DMS79 treated with DMSO at 0.1 percent for 48 hours (cell line): ENCODE measurements around the gene FHIT.
"Not testable (repeated sequence)": the region's sequence is repeated elsewhere in the genome, so short reads cannot be mapped to it uniquely, and the experiment has no call there.

ENCODE experiments used
- DNase-seq: peaks from one replicate; lab custom pipeline; 2025; lab: John Stamatoyannopoulos, UW

FHIT gene

DNA sequence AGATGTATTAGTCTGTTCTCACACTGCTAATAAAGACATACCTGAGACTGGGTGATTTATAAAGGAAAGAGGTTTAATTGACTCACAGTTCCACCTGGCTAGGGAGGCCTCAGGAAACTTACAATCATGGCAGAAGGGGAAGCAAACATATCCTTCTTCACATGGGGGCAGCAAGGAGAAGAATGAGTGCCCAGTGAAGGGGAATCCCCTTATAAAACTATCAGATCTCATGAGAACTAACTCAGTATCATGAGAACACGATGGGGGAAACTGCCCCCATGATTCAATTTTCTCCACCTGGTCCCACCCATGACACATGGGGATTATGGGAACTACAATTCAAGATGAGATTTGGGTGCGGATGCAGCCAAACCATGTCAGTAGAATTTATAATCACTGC lies 1316.7 kb downstream of the FHIT start:
- DNase-seq: not testable (repeated sequence)

DNA sequence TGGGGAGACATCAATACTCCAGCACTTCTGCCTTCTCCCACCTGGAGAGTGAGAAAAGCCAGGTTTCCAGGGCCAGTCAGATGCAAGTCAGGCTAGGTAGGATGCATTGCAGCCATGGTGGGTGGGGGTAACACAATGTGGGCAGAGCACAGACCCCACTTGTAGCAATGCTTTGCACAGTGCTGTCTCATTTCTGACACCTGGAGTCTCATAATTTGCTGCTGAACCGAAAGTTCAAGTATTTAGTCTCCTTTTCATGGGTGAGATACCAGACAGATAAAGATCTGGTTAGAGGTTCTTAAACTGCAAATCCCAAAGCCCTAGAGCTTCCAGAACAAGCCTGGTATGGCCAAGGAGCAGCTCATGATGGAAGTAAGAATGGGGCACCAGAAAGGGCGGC lies 1321.1 kb downstream of the FHIT start:
- DNase-seq: no peak

DNA sequence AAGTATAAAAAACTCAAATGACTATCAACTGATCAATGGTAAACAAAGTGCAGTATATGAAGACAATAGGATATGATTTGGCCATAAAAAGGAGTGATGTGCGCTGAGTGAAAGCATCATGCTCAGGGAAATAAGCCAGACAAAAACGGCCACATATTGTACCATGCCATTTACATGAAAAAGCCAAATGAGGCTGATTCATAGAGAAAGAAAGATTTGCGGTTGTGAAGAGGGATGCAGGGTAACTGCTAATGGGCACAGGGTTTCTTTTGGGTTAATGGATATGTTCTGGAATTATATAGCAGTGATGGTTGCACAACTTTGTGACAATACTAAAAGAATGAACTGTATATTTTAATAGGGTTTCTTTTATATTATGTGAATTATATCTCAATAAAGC lies 1324.2 kb downstream of the FHIT start:
- no peak for DNase-seq

DNA sequence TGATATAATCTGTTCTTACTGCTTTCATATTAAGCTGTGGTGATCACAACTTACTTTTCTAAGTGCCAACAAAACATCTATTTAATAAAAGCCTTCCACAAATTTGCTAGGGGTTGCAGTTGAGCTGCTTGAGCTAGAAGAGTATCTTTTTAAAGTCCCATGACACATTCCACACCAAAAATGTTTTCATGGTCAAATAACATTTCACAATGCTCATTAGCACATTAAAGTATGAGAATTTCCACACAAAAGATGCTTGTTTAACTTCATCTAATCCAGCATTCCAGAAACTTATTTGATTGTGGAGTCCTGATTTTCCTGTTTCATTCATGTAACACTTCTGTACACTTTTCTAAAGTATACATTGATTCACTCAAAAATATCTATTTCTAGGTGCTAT lies 1325.3 kb downstream of the FHIT start:
- no peak for DNase-seq

DNA sequence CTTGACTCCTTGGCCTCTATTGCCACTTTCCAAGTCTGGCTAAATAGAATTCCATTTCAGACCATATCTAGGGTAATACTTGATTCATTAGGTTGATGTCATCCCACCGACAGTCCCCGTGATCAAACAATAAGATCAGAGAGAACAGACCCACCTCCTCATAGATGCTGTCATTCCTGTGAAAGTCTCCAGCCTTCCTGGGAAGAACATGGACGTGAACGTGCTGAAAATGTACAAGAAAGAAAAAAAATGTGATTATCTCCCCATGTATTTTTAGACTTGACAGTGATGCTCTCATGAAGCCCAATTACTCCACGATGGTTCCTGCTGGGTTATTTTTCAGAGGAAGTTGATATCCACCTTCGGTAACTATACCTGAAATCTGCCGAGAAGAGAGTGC lies 1329.1 kb downstream of the FHIT start:
- no peak for DNase-seq

DNA sequence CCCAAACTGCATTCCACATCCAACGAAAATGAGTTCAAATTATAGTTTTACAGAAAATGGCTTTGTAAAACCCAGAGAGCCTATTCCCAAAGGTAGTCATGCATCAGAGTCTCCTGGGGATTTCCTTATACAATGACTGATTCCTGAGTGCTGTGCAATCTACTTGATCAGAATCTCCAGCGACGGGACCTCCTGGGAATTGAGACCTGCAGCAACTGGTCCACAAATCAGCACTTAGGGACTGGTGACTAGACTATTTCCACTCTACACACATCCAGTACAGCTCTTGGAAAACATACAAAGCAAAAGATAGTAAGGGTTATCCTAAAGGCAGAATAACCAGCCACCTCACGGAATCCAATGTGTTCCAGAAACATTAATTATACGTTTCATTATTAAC lies 1330.4 kb downstream of the FHIT start:
- no peak for DNase-seq

DNA sequence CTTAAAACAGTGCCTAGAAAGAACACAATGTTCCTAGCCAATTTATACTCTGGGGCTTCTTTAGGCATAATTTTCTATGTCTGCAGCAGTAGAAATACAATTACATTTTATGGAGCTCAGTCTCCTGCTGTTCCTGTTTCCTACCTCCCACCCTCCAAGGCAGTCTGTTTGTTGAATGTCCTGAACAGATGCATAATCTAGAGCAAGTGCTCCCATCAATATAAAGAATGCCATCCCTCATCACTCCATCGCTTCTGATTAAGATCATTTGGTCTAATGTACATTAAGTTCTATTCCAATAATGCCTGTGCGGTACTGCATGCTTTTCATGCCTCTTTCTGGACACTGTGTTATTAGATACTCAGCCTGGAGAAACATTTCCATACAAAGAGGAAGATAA lies 1331.7 kb downstream of the FHIT start:
- no peak for DNase-seq

DNA sequence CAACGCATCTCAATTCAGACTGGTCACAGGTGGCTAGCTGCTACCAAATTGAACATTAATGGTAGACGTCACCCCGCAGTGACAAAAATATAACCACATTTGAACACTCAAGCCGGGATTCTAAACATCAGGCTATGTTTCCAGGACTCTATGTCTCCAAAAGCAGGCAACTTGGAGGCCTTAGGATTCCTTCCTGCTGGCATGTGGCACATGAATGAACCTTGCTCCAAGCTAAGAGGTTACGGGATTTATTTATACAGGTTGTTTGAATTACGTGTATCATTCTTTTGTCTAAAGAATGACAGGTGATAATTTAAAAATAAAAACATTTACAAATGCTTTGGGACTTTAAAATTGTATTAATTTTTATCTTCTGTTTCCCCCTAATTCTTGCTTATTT lies 1337.0 kb downstream of the FHIT start:
- DNase-seq: no peak

DNA sequence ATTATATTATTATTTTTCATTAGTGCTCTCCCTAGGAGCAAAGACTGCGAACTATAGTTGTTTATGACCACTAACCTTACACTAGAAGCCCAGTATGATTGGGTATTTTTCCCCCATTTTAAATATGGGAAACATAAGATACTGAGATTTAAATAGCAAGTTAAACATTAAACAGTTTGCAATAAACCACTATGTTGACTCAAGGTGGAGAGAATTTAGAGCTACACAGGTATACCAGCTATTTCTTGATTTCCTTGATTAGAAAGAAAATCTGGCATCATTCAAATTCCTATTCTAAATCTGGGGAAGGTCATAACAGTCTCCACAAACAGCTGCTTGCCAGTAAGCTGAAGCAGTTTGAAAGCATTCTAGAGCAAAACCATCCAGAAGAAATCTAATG lies 1337.6 kb downstream of the FHIT start:
- DNase-seq: no peak

DNA sequence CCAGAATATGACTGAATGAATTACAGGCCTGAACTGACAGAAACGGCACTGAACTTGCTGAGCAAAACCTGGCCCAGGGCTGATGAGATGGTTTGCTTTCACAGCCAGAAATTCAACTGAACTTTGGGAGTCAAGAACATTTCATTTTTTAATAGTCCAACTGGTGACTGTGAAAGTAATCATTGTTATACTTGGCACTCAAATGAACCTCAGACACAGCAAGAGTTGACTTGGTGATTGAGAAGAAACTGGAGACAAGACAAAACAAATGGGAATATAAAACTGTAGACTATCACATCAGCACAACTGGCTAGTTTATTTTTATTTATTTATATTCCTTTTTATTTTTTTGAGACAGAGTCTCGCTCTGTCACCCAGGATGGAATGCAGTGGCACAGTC lies 1342.6 kb downstream of the FHIT start:
- peak; percentile 9 for DNase-seq

DNA sequence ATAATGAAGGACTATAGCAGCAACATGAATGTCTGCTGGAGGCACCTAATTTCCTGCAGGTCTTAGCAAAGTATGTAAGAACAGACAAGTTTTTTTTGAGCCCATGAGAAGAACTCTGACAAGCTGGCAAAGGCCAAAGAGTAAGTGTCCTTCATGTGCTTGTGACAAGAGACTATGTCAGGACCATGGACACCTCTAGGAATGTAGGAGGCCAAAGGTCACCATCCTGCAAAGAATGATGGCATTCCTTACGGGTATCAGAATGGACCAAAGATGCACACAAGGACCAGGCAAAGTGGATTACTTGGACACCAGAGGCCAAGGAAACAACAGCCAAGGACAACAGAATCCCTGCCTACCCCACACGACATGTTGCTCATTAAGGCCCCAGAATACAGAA lies 1343.0 kb downstream of the FHIT start:
- DNase-seq: no peak

DNA sequence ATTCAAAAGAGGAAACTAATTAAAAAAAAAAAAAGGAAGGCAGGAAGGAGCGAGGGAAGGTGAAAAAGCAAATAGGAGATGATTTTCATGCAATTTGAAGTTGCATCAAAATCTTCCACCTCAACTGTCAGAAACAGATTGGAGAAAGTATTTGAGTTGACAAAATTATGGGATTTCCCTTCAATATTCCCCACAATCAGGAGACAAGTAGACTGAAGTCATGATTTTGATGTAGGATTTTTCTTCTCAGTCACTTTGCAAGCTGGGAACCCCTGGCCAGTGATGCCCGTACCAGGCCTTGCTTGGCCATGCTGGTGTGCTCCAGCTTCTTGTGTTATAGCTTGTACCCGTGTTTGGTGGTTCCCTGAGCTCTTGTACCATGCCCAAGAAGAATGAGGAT lies 1347.0 kb downstream of the FHIT start:
- DNase-seq: no peak

DNA sequence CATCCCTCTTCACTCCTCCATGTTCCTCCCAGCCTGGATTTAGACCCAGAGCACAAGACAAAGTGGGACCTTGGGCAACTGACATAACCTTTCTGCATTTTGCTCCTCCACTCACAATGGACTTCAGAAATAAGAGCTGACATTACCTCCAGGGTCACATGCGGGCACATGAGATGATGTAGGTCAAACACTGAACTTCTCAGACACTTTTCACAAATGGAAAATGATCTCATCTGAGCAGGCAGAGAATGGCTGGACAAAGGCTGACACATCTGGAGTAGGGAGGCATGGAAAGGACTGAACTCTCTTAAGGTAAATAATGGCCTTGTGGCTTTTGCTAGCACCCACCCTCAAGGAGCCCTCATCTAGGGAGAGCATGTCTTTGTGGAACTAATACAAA lies 1352.2 kb downstream of the FHIT start:
- DNase-seq: no peak

DNA sequence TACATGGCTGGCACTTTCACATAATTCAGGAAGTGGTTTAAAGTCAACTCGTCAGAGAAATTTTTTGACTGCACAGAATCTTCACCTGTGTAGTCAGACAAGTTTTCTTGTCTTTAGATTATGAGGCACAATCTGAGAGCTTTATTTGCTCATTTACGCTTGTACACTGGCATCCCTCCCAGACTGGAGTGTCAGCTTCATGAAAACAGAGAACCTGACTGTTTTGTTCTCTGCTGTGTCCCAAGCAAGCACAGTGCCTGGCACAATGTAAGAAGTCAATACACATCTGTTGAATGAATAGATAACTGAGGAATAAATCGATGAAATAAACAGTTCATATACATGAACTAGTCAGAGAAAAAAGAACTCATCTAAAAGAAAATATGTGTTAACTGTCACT lies 1355.3 kb downstream of the FHIT start:
- no peak for DNase-seq

DNA sequence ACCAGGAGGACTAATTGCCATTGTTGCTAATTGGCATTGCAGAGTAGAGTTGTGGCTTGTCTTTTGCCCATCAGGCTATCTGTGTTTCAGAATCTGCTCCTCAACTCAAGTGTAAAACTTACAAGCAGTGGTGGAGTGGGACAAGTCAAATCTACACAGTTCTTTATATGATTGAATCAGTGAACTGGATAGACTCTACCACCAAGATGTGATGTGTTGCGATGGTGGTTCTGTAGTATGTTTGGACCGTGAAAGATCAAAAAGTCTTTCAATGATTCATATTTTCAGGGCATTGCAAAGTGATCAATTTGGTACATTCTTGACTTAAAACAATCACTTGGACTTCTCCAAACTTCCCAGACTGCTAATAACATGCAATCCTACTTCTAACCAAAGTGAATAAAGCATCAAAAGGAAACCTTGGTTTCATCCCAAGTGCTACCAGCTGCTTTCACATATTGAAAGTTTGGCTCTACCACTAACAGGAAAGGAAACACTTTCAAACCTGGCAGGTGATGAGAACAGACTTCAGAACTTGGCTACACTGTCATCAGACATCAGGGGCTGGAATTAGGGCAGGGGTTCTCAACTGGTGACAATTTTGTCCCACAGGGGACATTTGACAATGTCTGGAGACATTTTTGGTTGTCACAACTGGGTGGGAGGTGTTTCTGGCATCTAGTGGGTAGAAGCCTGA lies 1356.7 kb downstream of the FHIT start:
- no peak for DNase-seq

DNA sequence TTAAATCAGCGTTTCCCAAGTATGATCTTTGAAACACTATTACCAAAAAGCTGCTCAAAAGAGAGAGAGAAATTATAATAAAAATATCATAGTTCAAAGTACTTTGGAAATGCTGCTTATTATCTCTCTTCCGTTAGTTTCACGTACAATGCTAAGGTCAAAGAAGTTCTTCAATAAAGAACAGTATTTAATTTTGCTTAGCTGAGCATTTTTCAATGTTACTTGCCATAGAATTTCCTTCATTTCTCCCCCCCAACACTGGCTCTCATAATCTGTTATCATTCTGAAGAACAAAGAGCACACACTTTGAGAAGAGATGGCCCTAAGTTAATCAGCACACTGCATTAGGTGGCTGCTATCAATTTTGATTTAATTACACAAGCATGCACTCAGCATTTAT lies 1360.6 kb downstream of the FHIT start:
- no peak for DNase-seq

DNA sequence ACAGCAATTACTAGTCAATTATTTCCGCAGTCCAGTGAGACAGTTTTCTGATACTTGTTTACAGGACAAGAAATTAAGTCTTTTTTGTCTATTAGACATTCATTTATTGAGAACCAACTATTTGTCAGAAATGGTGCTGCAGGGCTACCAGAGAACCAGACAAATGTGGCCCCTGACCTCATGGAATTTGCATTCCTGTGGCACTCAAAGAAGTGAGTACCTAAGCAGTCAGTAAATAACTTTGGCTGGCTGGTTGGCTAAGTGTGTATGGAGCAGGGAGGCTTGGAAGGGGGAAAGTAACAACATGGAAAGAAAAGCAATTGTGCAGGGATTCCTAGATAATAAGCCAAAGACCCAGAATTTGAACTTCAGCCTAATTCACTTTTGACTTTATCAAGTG lies 1364.5 kb downstream of the FHIT start:
- DNase-seq: no peak

DNA sequence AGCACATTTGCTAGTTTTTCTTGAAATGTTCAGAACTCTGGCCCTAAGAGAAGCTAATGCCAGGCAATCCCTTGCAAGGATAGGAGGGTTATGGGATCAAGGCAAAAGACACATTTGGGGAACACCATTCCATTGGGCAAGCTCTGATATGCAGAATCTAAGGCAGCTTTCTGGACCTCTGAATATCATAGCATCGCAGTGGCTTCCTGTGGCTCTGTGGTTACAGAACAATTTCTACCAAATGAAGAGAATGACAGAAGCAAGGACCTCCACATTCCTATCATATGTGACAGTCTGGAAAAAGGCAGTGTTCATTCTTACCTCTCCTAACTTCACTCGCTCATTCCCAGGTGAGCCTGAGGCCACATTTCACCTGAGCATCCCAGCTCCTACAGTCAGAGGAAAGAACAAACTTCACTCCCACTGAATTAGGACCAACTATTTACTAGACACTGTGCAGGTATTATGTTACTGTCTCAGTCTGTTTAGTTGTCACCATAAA lies 1365.3 kb downstream of the FHIT start:
- DNase-seq: no peak

DNA sequence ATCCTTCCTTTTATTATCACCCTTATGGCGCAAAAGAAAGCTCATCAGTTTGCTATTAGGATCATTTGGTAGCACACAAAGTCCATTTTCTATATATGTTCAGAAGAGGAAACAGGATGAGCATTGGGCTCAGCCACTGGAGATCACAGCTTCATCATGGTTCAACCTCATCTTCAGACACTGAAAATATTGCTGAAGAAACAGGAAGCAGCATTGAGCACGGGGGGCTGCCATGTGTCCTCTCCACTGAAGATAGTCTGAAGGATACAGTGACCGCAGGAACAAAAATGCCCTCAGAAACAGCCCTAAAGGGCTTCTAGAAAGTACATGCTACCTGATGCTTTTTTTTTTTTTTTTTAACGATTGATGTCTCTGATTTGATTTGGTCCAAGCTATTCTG lies 1366.2 kb downstream of the FHIT start:
- no peak for DNase-seq

DNA sequence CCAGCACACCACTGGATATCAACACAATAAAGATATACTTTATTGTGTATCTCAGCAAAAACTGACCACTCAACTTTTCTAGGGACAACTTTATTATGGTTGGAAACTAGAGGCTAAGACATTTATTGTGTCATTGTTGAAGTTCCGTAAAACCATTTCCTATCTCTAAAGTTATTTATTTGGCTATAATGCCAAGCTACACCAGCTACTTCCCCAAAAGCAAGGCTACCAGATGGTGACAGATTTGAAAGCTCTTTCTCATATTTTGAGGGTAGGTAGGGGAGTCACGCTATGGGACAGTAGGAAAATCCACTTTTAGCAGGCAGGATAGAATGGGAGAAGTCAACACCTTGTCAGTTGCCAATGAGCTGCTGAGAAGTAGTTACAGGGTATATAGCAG lies 1366.8 kb downstream of the FHIT start:
- DNase-seq: no peak

DNA sequence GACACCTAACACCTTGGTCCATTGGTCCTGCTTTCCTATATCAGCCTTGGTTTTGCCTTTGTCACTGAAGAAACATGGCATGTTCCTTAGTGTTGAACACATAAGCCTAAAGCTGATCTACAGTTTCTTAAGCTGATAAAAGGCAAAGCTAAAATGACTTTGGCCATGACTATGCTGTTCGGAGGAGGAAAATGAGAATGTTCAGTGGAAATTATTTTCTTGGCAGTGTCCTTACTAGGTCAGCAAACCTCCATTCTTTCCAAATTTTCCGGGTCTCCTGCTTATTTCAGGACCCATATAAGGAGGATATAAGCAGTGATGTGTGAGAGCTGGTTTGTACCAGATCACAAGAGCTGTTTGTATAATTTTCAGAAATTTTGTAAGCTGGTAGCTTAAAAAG lies 1368.5 kb downstream of the FHIT start:
- DNase-seq: no peak

DNA sequence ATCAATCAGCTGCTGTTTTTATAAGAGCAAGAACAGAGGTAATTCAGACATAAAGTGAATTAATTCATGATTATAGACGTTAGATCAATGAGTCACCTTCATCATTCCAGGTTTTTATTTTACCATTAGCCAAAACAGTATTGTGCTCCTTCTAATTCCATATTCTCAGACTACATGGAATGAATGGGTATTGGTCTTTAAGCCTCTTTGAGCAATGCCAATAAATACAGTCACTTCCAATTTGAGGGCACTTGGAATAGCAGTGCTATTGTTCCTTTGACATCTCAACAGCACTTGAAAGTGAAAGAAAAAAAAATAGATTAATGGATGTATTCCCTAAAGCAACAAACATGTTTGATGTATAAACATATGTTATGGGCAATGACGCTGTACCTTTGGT lies 1370.5 kb downstream of the FHIT start:
- DNase-seq: peak; percentile 38

DNA sequence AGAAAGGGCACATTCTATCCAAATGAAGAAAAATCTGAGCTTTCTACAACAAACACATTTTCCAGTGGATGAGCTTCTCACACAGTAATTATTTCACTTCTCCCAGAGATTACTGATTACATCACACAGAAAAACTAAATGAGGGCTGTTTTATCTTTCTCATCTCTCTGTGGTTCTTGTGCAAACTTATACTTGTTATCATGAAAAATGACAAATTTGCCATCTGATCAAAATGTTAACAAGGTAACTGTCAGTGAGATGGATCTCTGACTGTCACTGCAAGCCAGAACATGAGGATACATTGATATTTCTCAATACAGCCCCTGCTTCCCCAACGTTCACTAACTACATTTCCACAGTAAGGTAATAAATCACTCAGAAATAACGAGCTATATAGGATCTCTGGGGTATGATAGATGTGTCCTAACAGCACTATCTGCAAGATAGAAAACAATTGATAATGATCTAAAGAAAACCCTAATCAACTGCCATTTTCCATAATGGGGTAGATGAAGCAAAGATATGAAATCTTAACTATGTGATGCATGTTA lies 1372.1 kb downstream of the FHIT start:
- no peak for DNase-seq

DNA sequence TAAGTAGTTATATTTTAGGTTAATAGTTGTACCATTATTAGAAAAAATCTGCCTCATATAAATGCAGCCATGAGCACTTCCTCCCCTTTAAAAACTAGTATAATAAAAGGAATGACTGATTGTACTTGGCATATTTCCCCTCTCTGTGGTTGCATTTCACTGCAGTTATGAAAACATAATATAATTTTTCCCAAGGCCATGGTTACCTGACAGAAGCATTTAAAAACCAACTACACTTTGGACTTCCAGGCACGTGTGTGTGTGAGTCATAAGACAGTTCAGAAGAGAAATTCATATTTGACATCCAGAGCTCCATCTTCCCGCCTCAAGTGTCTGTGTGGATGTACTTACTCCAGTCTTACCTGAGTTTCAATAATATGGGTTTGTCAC lies 1373.2 kb downstream of the FHIT start:
- no peak for DNase-seq
